Upper lobe of left lung (tissue), 4 donors: ENCODE data around the gene FMNL2.

Experiments
- CTCF ChIP-seq, 6 experiments: fragments of 450-650 bp in 4 of 6; fragments of 200-600 bp in 2 of 6; sonication (generic) in 2 of 6; IDR thresholded peaks; one replicate each; pipeline ENCODE4 v1.5.1; 2016 to 2019; ENCODE audit warnings: antibody characterized with exemption in 6 of 6
- EP300 ChIP-seq, 4 donors: sonication (generic); formaldehyde crosslinking; IDR thresholded peaks; one replicate each; pipeline ENCODE4 v1.5.1; 2017; ENCODE audit warnings: antibody characterized with exemption in 4 of 4, control low read depth in 2 of 4
- POLR2A ChIP-seq, 4 donors: fragments of 450-650 bp; IDR thresholded peaks; one replicate each; pipeline ENCODE4 v1.5.1; 2016 to 2017; ENCODE audit warnings: antibody characterized with exemption in 4 of 4, mild to moderate bottlenecking in 2 of 4
- POLR2AphosphoS5 ChIP-seq, 2 donors: sonication (generic); formaldehyde crosslinking; IDR thresholded peaks; one replicate each; pipeline ENCODE4 v1.5.1; 2017; ENCODE audit warnings: antibody characterized with exemption in 2 of 2

DNA sequence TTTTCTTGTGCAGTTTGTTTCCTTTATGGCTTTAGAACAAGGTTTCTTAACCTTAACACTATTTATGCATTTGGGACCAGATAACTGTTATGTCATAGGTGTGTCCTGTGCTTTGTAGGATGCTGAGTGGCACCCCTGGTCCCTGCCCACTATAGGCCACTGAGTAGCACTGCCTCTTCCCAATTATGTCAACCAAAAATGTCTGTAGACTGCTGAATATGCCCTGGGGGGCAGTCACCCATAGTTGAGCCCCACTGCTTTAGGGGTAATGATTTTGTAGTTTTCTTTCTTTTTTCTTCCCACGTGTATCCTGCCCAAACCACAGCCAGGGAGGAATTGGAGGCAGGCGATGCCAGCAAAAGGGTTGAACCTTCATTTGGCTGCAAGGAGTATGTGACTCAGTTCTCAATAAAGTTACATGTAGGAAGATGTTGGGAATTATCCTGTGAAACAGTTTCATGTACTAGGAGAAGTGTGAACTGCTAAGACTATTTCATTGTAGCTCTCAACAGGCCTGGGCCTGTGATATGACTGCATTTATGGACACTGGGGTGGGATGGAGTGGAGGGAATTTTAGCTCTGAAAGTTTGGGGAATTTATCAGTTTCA lies 65.7 kb downstream of the FMNL2 start:
- TF ChIP-seq CTCF (IDR thresholded peaks at IDR 0.05) = no peak
- TF ChIP-seq POLR2A (IDR thresholded peaks at IDR 0.05) = no peak
- TF ChIP-seq POLR2AphosphoS5 (IDR thresholded peaks at IDR 0.05) = no peak
- TF ChIP-seq EP300 (IDR thresholded peaks at IDR 0.05) = no peak
